Activated CD8-positive, alpha-beta memory T cell treated with anti-CD3 and anti-CD28 coated beads for 36 hours (primary cell): ENCODE results near the gene CERCAM. TPM values are rescaled to one million over a fixed set of nuclear protein-coding genes. Genes with fewer than 3 reads are reported as not detected.

ENCODE experiments used
- CTCF ChIA-PET: fragments of 350-600 bp; sonication (Branson Sonifier 250); formaldehyde crosslinking; loops from one replicate; lab custom pipeline; 2021; ENCODE audit warnings: antibody characterized with exemption; lab: Charles Lee
- POLR2A ChIA-PET: fragments of 350-600 bp; sonication (Branson Sonifier 250); formaldehyde crosslinking; loops from one replicate; lab custom pipeline; 2021; ENCODE audit warnings: antibody characterized with exemption; lab: Charles Lee
- total RNA-seq, 2 experiments: library from RNA; stranded (reverse); gene quantifications; one replicate each; pipeline ENCODE4 v1.2.3, GENCODE V29; 2021

The CERCAM gene
- total RNA-seq, 2 experiments from 2014 or later, result 2.2 to 2.3 TPM

DNA sequence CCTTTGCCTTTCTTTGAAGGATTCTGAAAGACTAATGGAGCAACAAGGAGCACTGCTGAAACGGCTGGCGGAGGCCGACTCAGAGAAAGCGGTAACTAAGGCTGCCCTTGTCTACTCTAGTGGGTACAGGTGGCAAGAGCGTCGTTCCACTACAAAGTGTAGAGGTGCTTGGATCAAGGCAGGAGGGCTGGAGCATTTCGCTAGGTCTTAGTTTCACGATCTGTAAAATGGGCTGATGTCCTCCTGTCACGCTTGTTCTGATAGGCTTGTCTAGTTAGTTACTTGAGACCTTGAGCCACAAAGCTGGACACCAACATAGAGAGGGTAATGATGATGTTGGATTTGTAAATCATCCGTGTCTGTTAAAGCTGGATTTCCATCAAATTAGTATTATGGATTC is 60.9 kb downstream of the CERCAM start:
- POLR2A ChIA-PET, result no interaction called here

GRCh38 chr9:128482186-128482585 is 61.5 kb downstream of the CERCAM start:
- POLR2A ChIA-PET, result interaction anchor here (0.6 kb wide), 1 partner anchor 121 kb away, joined by 3 read pairs; no protein-coding TSS in a partner anchor
- CTCF ChIA-PET, result no interaction called here

More for the DNA sequence above, 60.9 kb downstream of the CERCAM start:
- CTCF ChIA-PET, result no interaction called here

DNA sequence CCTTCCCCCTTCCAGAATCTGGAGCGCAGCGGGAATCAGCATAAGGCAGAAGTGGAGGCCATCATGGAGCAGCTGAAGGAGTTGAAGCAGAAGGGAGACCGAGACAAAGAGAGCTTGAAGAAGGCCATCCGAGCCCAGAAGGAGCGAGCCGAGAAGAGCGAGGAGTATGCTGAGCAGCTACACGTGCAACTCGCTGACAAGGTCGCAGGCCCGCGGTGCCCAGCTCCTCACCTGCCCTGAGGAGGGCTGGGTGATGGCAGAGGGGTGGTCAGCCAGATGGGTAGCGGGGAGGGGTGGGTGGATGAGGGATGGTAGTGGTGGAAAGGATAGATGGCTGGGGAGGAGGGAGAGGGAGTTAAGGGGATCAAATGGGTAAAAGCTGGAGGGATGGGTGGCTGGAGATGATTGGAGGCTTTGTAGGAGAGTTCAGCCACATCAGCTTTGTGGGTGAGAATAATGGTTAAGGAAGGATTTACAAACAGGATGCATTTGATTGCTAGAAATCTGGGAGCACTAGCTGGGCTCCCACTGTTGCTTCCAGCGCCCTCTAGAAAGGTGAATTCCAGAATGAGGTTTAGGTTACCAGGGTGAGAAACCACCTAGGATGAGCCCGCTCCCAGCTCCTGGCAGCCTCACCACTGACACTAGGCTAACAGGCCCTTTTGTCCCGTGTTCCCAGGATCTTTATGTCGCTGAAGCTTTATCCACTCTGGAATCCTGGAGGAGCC is 64.2 kb downstream of the CERCAM start:
- POLR2A ChIA-PET, result interaction anchor here (1.0 kb wide), 1 partner anchor 145 kb away, joined by 3 read pairs; no protein-coding TSS in a partner anchor

DNA sequence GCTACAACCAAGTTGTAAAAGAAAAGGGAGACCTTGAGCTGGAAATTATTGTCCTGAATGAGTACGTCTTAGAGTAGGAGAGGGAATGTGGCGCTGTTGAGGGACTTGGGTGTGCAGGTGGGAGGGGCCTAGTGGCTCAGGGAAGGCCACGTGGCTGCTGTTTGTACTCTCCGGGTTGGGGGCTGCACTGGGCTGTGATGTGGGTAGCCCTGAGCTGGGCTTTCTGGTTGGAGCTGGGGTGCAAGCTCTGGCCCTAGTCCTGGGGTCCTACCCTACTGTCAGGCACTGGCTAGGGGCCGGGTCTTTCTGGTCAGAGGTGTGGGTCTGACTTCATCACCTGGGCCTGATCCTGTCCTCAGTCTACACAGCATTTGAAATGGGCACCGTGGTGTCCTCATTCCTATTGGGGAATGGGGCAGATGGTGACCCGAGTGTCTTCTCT is 64.8 kb downstream of the CERCAM start:
- ChIA-PET POLR2A (interaction anchor here (1.0 kb wide), 1 partner anchor 146 kb away, joined by 3 read pairs; no protein-coding TSS in a partner anchor), CTCF (no interaction called here)

More for the DNA sequence above, 64.2 kb downstream of the CERCAM start:
- CTCF ChIA-PET, result no interaction called here

DNA sequence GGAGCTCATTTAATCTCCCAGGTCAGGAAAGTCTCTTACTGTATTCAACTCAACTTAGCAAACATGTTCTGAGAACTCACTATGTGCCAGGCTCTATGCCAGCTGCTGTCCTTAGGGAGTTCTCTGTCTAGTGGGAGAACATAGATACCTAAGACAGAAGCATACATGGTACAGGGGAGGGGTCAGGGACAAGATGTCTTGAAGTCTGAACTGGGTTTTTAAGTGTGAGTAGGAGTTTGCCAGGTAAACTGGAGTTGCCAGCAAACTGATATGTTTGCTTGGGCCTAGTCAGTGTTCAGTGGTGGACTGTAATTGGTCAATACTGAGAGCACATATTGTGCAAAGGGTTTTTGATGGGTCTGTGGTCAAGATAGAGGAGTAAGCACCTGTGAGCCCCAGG is 65.5 kb downstream of the CERCAM start:
- POLR2A ChIA-PET, result interaction anchor here (1.0 kb wide), 1 partner anchor 146 kb away, joined by 3 read pairs; no protein-coding TSS in a partner anchor
- CTCF ChIA-PET, result no interaction called here

Other genes starting within 250 kb of the CERCAM start
- 100 to 1,000 TPM; 115 to 119 TPM for gene CIZ1, start 229.3 kb upstream of the CERCAM start, total RNA-seq
- under 1 TPM; 0.40 to 0.65 TPM for gene DNM1, start 217.5 kb upstream of the CERCAM start, total RNA-seq
- 10 to 100 TPM; 34.0 to 35.2 TPM for gene GOLGA2, start 144.8 kb upstream of the CERCAM start, total RNA-seq
- gene SWI5, start 144.6 kb upstream of the CERCAM start, total RNA-seq, result 10 to 100 TPM; 18.1 to 19.5 TPM
- 10 to 100 TPM; 45.2 to 47.8 TPM for gene TRUB2, start 98.4 kb upstream of the CERCAM start, total RNA-seq
- 10 to 100 TPM; 47.5 to 52.3 TPM for gene COQ4, start 98.0 kb upstream of the CERCAM start, total RNA-seq
- gene SLC27A4, start 80.3 kb upstream of the CERCAM start, total RNA-seq, result 10 to 100 TPM; 37.5 to 39.8 TPM
- gene URM1, start 49.5 kb upstream of the CERCAM start, total RNA-seq, result 10 to 100 TPM; 87.5 to 93.8 TPM
- gene ODF2, start 35.1 kb downstream of the CERCAM start, total RNA-seq, result 10 to 100 TPM; 72.4 to 73.4 TPM
- gene GLE1, start 83.9 kb downstream of the CERCAM start, total RNA-seq, result 10 to 100 TPM; 46.3 to 46.9 TPM
- gene SPTAN1, start 131.7 kb downstream of the CERCAM start, total RNA-seq, result 100 to 1,000 TPM; 162 to 166 TPM
- gene DYNC2I2, start 236.0 kb downstream of the CERCAM start, total RNA-seq, result 10 to 100 TPM; 56.9 to 59.7 TPM